Medulla oblongata (tissue), 1 donor: ENCODE measurements around the gene SGPL1.

Experiments used
- DNase-seq: peaks from one replicate; pipeline ENCODE4 v3.0.0-alpha.2; 2015; ENCODE audit errors: extremely low spot score

The SGPL1 gene

GRCh38 chr10:70810967-70811366 lies 4.8 kb upstream of the SGPL1 start:
- DNase-seq = no peak

DNA sequence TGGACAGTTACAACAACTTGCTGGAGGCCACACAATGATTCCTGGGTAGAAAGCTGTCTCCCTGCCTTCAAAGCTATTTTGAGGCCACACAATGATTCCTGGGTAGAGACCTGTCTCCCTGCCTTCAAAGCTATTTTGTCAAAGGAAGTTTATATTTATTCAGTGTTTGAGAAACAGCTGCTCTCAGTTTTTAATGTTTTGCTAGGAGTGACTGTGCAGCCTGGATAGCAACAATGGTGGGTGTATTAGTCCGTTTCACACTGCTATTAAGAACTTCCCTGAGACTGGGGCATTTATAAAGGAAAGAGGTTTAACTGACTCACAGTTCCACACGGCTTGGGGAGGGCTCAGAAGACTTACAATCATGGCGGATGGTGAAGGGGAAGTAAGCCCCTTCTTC lies 3.9 kb upstream of the SGPL1 start:
- DNase-seq = no peak

DNA sequence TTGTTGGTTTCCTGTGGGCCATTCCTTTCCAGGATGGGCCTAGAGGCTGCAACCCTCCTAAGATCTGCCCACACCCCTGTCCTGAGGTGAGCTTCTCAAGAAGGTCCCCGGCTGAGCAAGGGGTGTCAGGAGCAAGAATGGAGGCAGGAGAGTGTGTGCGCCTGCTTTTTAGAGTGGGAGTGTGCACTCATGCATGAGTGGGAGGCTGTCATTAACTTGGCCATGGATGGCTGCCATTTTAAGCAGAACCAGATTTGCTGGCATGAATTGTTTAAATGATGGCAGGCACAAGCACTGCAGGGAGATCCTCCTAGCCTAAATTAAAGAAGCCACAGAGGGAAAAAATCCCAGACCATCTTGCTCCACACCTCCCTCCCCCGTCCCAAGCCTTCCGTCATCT lies 2.9 kb upstream of the SGPL1 start:
- DNase-seq = no peak

GRCh38 chr10:70814126-70814525 lies 1.6 kb upstream of the SGPL1 start:
- no peak for DNase-seq

- DNase-seq = peak; percentile 42
These were observed 609 bp downstream of the SGPL1 start for GRCh38 chr10:70816220-70816894.

DNA sequence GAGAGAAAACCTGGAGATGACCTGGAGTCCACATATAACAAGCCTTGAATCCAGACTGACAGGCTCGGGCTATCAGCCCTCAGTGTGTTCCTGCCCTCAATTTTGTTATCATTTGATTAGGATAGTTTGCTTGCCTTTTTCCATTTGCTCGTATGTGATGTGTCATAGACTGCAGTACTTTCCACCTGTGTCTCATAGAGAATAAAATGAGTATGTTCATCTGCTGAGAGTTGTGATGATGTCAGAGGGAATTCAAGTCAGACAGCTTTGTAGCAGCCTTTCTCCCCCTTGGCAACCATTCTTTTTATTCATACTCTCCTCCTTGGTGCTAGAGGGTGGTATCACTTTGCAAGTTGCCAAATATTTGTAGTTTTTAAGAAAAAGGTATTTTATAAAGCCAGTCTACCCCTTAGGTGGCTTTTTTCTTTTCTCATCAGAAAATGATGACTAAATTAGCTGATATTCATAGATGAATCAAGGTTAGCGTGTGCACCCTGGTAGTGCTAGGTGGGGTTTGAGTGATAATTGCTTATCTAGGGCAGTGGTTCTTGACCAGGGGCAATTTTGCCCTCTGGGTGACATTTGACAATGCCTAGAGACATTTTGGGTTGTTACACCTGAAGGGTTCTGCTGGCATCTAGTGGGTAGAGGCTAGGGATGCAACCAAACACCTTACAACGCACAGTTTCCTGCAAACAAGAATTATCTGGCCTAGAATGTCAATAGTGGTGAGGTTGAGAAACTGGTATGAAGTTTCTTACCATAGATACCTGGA lies 5.4 kb downstream of the SGPL1 start:
- no peak for DNase-seq

DNA sequence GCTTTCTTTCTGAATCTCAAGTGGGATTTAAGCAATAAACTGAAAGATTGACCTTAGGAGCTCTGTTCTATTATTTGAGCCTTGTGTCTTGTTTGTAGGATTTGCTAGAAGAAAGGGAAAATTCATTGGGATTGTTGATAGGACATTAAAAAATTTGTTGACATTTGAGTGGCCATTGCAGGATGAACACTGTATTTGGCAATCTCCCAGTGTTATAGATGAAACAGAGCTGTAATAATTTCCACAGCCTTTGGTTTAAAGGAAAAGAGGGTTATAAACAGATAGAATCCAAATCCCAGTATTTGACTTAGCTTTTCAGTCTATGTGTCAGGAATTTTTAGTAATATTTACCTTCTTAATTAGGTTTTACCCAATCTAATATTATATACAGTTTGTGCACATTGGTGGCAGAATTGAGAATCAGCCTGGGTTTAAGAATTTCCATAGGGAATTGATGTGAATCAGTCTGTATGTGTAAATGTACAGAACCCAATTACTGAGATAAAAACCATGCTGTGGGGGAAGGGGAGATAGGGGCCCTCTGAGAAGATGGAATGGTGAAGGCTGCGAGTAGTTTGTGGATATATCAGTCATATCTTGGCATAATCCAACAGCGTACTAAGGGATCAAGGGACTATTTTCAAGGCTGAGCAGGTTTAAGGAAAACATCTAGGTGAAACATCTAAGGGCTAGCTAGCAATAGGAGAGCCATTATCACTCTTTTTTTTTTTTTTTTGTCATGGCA lies 6.5 kb downstream of the SGPL1 start:
- no peak for DNase-seq

- DNase-seq = no peak
These were observed 11.5 kb downstream of the SGPL1 start for GRCh38 chr10:70827086-70827757.

DNA sequence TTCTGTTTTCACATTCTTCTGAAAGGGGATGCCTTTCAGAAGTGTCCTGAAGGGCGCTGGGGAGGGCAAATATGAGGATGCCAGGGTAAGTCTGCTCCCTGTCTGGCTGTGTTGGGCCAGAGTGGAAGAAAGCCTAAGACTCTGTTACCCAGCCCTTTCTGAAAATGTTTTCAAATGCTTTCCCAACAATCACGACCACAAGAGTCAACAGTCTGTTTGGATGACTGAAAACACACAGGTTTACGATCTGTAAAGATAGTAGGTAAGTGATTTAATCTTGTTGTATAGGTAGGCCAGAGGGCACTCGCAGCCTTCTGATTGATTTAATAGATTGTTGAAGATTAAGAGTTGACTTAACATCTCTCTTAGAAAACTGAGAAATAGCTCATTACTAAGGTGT lies 13.2 kb downstream of the SGPL1 start:
- no peak for DNase-seq

DNA sequence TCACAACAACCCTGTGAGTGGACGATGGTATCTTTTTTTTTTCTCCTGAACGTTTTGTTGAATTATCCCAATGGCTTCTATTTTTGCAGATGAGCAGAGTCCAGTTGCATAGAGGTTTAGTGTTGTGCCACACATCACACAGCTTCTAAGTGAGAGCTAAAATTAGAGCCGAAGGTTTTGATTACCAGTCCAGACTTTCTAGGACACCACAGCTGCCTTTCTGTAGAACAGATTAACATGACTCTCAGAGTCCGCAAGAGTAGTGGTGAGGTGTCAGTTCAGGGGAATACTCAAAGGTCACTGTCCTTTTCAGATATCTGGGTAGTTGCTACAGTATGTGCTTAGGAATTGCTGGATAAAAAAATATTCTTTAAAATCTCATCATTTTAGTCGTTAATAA lies 13.8 kb downstream of the SGPL1 start:
- no peak for DNase-seq

DNA sequence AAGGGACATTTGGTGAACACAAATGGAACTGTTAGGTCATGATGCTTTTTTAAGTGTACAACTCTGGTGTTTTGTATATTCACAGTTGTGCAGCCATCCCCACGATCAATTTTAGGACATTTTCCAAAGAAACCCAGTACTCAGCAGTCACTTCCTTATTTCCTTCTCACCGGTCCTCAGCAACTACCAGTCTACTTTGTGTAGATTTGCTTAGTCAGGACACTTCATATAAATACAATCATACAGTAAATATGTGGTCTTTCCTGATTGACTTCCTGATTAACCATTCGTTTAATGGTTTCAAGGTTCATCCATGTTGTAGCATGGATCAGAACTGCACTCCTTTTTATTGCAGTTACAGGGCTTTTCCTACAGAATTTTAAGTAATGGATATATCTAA lies 14.4 kb downstream of the SGPL1 start:
- no peak for DNase-seq

DNA sequence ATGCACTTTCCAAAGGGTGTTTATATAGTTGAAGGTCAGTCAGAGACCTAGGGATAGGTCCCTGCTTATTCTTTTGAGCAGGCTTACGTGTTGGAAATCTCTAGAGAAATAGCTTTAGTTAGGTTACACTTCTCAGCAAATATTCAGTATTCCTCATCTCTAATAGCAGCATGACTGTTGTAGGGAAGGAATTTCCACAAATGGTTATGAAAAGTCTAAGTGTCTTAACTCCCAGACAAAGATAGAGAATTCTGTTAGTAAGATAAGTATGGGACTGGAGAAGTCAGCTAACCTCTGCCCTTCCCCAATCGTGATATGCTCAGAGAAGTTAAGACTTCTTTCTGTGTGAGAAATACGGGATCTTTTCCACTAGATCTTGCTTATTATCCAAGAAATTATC lies 16.5 kb downstream of the SGPL1 start:
- no peak for DNase-seq

GRCh38 chr10:70832852-70833528 lies 17.2 kb downstream of the SGPL1 start:
- peak; percentile 46 for DNase-seq

- no peak for DNase-seq
These were observed 17.9 kb downstream of the SGPL1 start for GRCh38 chr10:70833601-70834000.

DNA sequence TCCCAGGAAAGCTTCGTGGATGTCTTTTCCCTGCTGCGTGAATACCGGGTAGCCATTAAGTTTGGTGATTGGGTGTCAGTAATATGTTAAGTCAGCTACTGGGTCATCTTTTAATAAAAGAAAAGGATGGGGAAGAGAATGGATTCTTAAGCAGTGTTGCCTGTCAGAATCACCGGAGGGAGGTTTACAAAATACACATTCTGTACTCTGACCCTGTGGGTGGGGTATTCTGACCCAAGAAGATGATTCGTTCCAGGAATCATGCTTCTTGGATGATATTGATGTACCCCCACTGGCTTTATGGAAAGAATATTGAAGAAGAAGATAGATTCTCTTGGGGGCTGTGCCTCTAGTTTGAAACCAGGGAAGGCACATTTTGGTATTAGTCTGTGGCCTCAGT lies 18.3 kb downstream of the SGPL1 start:
- no peak for DNase-seq

- DNase-seq = no peak
These were observed 18.8 kb downstream of the SGPL1 start for GRCh38 chr10:70834441-70835151.

DNA sequence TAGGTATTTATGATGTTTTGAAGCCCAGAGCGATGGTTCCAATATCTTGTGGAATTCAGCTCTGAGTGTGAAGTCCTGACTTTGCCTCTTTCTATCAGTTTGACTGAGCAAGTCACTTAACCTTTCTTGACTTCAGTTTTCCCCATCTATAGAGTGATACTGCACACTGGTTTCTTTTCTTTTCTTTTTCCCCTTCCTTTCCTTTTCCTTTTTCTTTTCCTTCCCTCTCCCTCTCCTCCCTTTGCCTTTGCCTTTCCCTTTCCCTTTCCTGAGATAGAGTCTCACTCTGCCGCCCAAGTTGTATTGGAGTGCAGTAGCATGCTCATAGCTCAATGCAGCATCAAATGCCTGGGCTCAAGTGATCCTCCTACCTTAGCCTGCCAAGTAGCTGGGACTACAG lies 20.6 kb downstream of the SGPL1 start:
- DNase-seq = no peak

GRCh38 chr10:70837660-70838059 lies 21.9 kb downstream of the SGPL1 start:
- DNase-seq = no peak

- no peak for DNase-seq
These were observed 22.6 kb downstream of the SGPL1 start for GRCh38 chr10:70838270-70838805.

- no peak for DNase-seq
These were observed 25.1 kb downstream of the SGPL1 start for GRCh38 chr10:70840836-70841235.

- no peak for DNase-seq
These were observed 27.6 kb downstream of the SGPL1 start for GRCh38 chr10:70843333-70843732.
